Endothelial cell of umbilical vein (primary cell): ENCODE data around the gene CD276. TPM values are rescaled to one million over a fixed set of nuclear protein-coding genes. Genes with fewer than 3 reads are reported as not detected.

Source experiments
- BruUV-seq: library from RNA; stranded (reverse); fragments of 400-500 nt; replicated peaks from 2 replicates; lab custom pipeline; 2021; lab: Mats Ljungman, UMichigan
- CTCF ChIA-PET: fragments of 300-600, 350-600 bp; sonication (Branson Sonifier 250); formaldehyde crosslinking; loops from one replicate; lab custom pipeline; 2021; ENCODE audit warnings: antibody characterized with exemption, inconsistent platforms; lab: Charles Lee
- POLR2A ChIA-PET: fragments of 300-600, 350-600 bp; sonication (Branson Sonifier 250); formaldehyde crosslinking; loops from one replicate; lab custom pipeline; 2021; ENCODE audit warnings: antibody characterized with exemption, inconsistent platforms; lab: Charles Lee
- DNase-seq: peaks from one replicate; pipeline ENCODE4 v3.0.0-alpha.2; 2011; ENCODE audit warnings: low read depth, low spot score
- FAIRE-seq: peaks from 2 replicates; lab custom pipeline; 2011; peaks lifted over from hg19 to GRCh38; lab: Jason Lieb, UNC
- H2AFZ ChIP-seq: 2 replicates; pipeline ENCODE4 v1.6.0; 2012; ENCODE audit warnings: low read depth, low read length, control low read depth, inconsistent platforms
- H3K27ac ChIP-seq: 2 replicates; pipeline ENCODE4 v1.5.1; 2011; ENCODE audit warnings: low read depth, mild to moderate bottlenecking, control low read depth, low read length, moderate library complexity; ENCODE audit not compliant: insufficient read depth
- H3K27me3 ChIP-seq, 2 experiments: 2 replicates each; pipeline versions ENCODE4 v1.6.0 to v1.6.1; 2011; ENCODE audit warnings: low read length in 2 of 2, mixed read lengths in 1 of 2; ENCODE audit not compliant: control insufficient read depth in 2 of 2, insufficient read depth in 2 of 2
- H3K36me3 ChIP-seq, 2 experiments: 2 replicates in 1 of 2; 3 replicates in 1 of 2; pipeline ENCODE4 v1.5.1; 2011; ENCODE audit warnings: low read length in 2 of 2, mild to moderate bottlenecking in 1 of 2, moderate library complexity in 1 of 2; ENCODE audit not compliant: control insufficient read depth in 2 of 2, insufficient read depth in 2 of 2; ENCODE audit errors: extremely low read depth in 1 of 2
- H3K4me1 ChIP-seq: 3 replicates; pipeline ENCODE4 v1.5.1; 2011; ENCODE audit warnings: mild to moderate bottlenecking, low read length; ENCODE audit not compliant: control insufficient read depth, insufficient read depth; ENCODE audit errors: extremely low read depth
- H3K4me2 ChIP-seq: 2 replicates; pipeline ENCODE4 v1.6.1; 2011; ENCODE audit warnings: low read length, control low read depth, mixed read lengths; ENCODE audit not compliant: insufficient read depth
- H3K4me3 ChIP-seq, 3 experiments: fragments of 200-600 bp in 1 of 3; sonication (generic), shearing (Covaris generic) in 1 of 3; replicated peaks in 1 of 3; 2 replicates each; pipeline ENCODE4 v1.5.1; 2011 to 2016; ENCODE audit warnings: control low read depth in 3 of 3, low read length in 3 of 3, mild to moderate bottlenecking in 2 of 3, inconsistent platforms in 1 of 3, low read depth in 1 of 3, moderate library complexity in 1 of 3; ENCODE audit not compliant: insufficient read depth in 1 of 3
- H3K79me2 ChIP-seq: 2 replicates; pipeline ENCODE4 v1.6.0; 2012; ENCODE audit warnings: low read length, inconsistent platforms; ENCODE audit not compliant: control insufficient read depth, insufficient read depth
- H3K9ac ChIP-seq: replicated peaks from 2 replicates; pipeline ENCODE3; 2011; ENCODE audit warnings: low read length, control low read depth; ENCODE audit not compliant: insufficient read depth; ENCODE audit errors: extremely low read depth
- H3K9me1 ChIP-seq: replicated peaks from 3 replicates; pipeline ENCODE4 v1.6.0; 2011; ENCODE audit warnings: mild to moderate bottlenecking, low read length; ENCODE audit not compliant: control insufficient read depth, insufficient read depth; ENCODE audit errors: extremely low read depth
- H3K9me3 ChIP-seq: replicated peaks from 2 replicates; pipeline ENCODE4 v1.5.1; 2012; ENCODE audit warnings: low read length, inconsistent platforms; ENCODE audit not compliant: control insufficient read depth, insufficient read depth
- H4K20me1 ChIP-seq: replicated peaks from 2 replicates; pipeline ENCODE3; 2011; ENCODE audit warnings: mild to moderate bottlenecking, low read length; ENCODE audit not compliant: control insufficient read depth, insufficient read depth; ENCODE audit errors: extremely low read depth
- CTCF ChIP-seq, 2 donors: IDR thresholded peaks; 1 replicate in 1 of 2; 2 replicates in 1 of 2; pipeline ENCODE4 v1.5.1; 2011; ENCODE audit warnings: low read length in 2 of 2, mild to moderate bottlenecking in 2 of 2, moderate library complexity in 2 of 2, control low read depth in 1 of 2, inconsistent platforms in 1 of 2, low read depth in 1 of 2; ENCODE audit not compliant: insufficient read depth in 1 of 2; ENCODE audit errors: extremely low read depth in 1 of 2
- EZH2 ChIP-seq: IDR thresholded peaks from 2 replicates; pipeline ENCODE4 v1.6.1; 2012; ENCODE audit warnings: borderline replicate concordance, low read depth, mild to moderate bottlenecking, moderate library complexity, low read length, inconsistent platforms; ENCODE audit not compliant: severe bottlenecking
- FOS ChIP-seq: IDR thresholded peaks from 2 replicates; pipeline ENCODE4 v1.6.1; 2011; ENCODE audit warnings: mild to moderate bottlenecking, low read length, moderate library complexity, borderline replicate concordance; ENCODE audit not compliant: insufficient read depth
- GATA2 ChIP-seq: IDR thresholded peaks from 2 replicates; pipeline ENCODE4 v1.7.0; 2011; ENCODE audit warnings: low read depth, mild to moderate bottlenecking, moderate library complexity, mixed read lengths, low read length; ENCODE audit not compliant: insufficient read length, insufficient read depth
- JUN ChIP-seq: IDR thresholded peaks from 2 replicates; pipeline ENCODE4 v1.6.1; 2011; ENCODE audit warnings: borderline replicate concordance, low read depth; ENCODE audit not compliant: insufficient read length, insufficient read depth
- MAX ChIP-seq: IDR thresholded peaks from 2 replicates; pipeline ENCODE4 v1.6.1; 2011; ENCODE audit not compliant: insufficient read depth, insufficient read length
- MYC ChIP-seq: IDR thresholded peaks from one replicate; pipeline ENCODE4 v1.6.1; 2011; ENCODE audit warnings: mild to moderate bottlenecking, low read depth, low read length
- POLR2A ChIP-seq: IDR thresholded peaks from 2 replicates; pipeline ENCODE4 v1.6.1; 2012; ENCODE audit warnings: low read depth, mild to moderate bottlenecking, control low read depth, low read length
- POLR2AphosphoS5 ChIP-seq: IDR thresholded peaks from 2 replicates; pipeline ENCODE4 v1.6.1; 2012; ENCODE audit warnings: low read depth, mild to moderate bottlenecking, control low read depth, low read length, moderate library complexity; ENCODE audit not compliant: insufficient read depth
- dilution Hi-C: fragments of 300-500 bp; cut with MboI; formaldehyde crosslinking; loops from one replicate; pipeline ENCODE4 v1.15.0; 2019; ENCODE audit warnings: low sequenced_read_pairs; ENCODE audit not compliant: extremely low pct_ligation_motif_present
- intact Hi-C: fragments of 100-400 bp; cut with micrococcal nuclease; formaldehyde crosslinking; loops from one replicate; pipeline ENCODE4 v1.10.0; 2022
- polyA plus RNA-seq, 4 experiments: library from polyadenylated mRNA; depleted of rRNA in 3 of 4; stranded (reverse) in 3 of 4; unstranded in 1 of 4; fragments of >200 nt; gene quantifications; 2 replicates each; pipeline versions ENCODE4 v1.2.1 to v1.2.3, GENCODE V29; 2011 to 2012; ENCODE audit warnings: missing spikeins in 1 of 4
- total RNA-seq: library from RNA; stranded (reverse); gene quantifications from 2 replicates; pipeline ENCODE4 v1.2.3, GENCODE V29; 2021

Gene CD276
- total and polyA plus RNA-seq, 2 donors (not counting 3 experiments of a cell fraction or from before 2014, with no cell fraction given): 73.6 to 85.7 TPM

- no peak overlapping the region for H3K4me3 ChIP-seq
- ChIA-PET CTCF (interaction anchor here (1.1 to 2.2 kb wide), 7 partner anchors 9 to 128 kb away, joined by 3 to 14 read pairs (median 6); partner anchors contain the start of gene NPTN), POLR2A (no interaction called here)
- H3K9ac ChIP-seq: no peak overlapping the region
- dilution Hi-C loops: no loop called here
- DNase-seq (peak; percentile 33), FAIRE-seq (peak; percentile 44)
- H4K20me1 ChIP-seq: no peaks in the 10 kb centered on the region
- H2AFZ ChIP-seq: no peak overlapping the region
- H3K4me2 ChIP-seq: no peak overlapping the region
- no peaks in the 10 kb centered on the region for H3K36me3 ChIP-seq
- H3K27ac ChIP-seq: peak overlapping the region; percentile 13
- BruUV-seq: no TSS peak
- H3K79me2 ChIP-seq: peaks cover 47% of the 10 kb centered on the region
- H3K4me1 ChIP-seq: peaks cover 51% of the 10 kb centered on the region
- H3K9me3 ChIP-seq: no peaks in the 10 kb centered on the region
- no peaks in the 10 kb centered on the region for H3K9me1 ChIP-seq
- intact Hi-C loops: no loop called here
- H3K27me3 ChIP-seq: no peaks in the 10 kb centered on the region
- TF ChIP-seq POLR2A (no peak), GATA2 (peak; percentile 34)
These were observed 4.3 kb downstream of the CD276 start for GRCh38 chr15:73688455-73688854.

- FAIRE-seq: peak; percentile 33
- H2AFZ ChIP-seq: no peak overlapping the region
- POLR2A ChIA-PET: no interaction called here
- H3K9me1 ChIP-seq: no peaks in the 10 kb centered on the region
- no peak overlapping the region for H3K27ac ChIP-seq
- H3K9ac ChIP-seq: no peak overlapping the region
- H3K36me3 ChIP-seq: no peaks in the 10 kb centered on the region
- peaks cover 41% of the 10 kb centered on the region for H3K4me1 ChIP-seq
- no peaks in the 10 kb centered on the region for H4K20me1 ChIP-seq
- dilution Hi-C loops (no loop called here), intact Hi-C loops (no loop called here)
- no peaks in the 10 kb centered on the region for H3K9me3 ChIP-seq
- CTCF ChIA-PET: interaction anchor here (1.3 to 2.2 kb wide), 5 partner anchors 9 to 131 kb away, joined by 5 to 15 read pairs (median 9); no protein-coding TSS in a partner anchor
- no peaks in the 10 kb centered on the region for H3K27me3 ChIP-seq
- no TSS peak for BruUV-seq
- no peak overlapping the region for H3K4me2 ChIP-seq
- DNase-seq: peak; percentile 25
- TF ChIP-seq FOS (no peak), GATA2 (no peak), MAX (no peak), JUN (no peak), POLR2AphosphoS5 (no peak), POLR2A (no peak), CTCF (IDR thresholded peaks at IDR 0.05; ENCODE audit: extremely low read depth in 1 of 2, insufficient read depth in 1 of 2, low read depth in 1 of 2, low read length in 2 of 2) (no peak), EZH2 (no peak), MYC (no peak)
- no peak overlapping the region for H3K4me3 ChIP-seq
- peaks cover 35% of the 10 kb centered on the region for H3K79me2 ChIP-seq
These were observed 7.2 kb downstream of the CD276 start for GRCh38 chr15:73691396-73691795.
